CD14-positive monocyte (primary cell): ENCODE data around the gene SRPK2. TPM values are rescaled to one million over a fixed set of nuclear protein-coding genes. Genes with fewer than 3 reads are reported as not detected.

Source experiments
- DNase-seq, 3 donors: peaks; one replicate each; pipeline ENCODE4 v3.0.0-alpha.2; 2011 to 2022
- H2AFZ ChIP-seq: 2 replicates; pipeline ENCODE4 v1.6.0; 2012; ENCODE audit warnings: mild to moderate bottlenecking, low read depth, low read length, inconsistent platforms; ENCODE audit not compliant: insufficient read depth, poor library complexity, severe bottlenecking
- H3K27ac ChIP-seq, 2 donors: 1 replicate in 1 of 2; 2 replicates in 1 of 2; pipeline ENCODE4 v1.5.1; 2012 to 2013; ENCODE audit warnings: low read length in 2 of 2, control low read depth in 1 of 2, inconsistent platforms in 1 of 2, low read depth in 1 of 2, mild to moderate bottlenecking in 1 of 2
- H3K27me3 ChIP-seq, 2 donors: one replicate each; pipeline versions ENCODE4 v1.6.0 to v1.6.1; 2011 to 2013; ENCODE audit warnings: low read length in 2 of 2; ENCODE audit not compliant: control insufficient read depth in 2 of 2, insufficient read depth in 2 of 2
- H3K36me3 ChIP-seq, 2 donors: replicated peaks in 1 of 2; 1 replicate in 1 of 2; 2 replicates in 1 of 2; pipeline versions ENCODE4 v1.5.1 to v1.6.1; 2012 to 2013; ENCODE audit warnings: low read length in 2 of 2, control low read depth in 1 of 2, inconsistent platforms in 1 of 2, mild to moderate bottlenecking in 1 of 2; ENCODE audit not compliant: insufficient read depth in 2 of 2, control insufficient read depth in 1 of 2
- H3K4me1 ChIP-seq, 2 donors: 1 replicate in 1 of 2; 2 replicates in 1 of 2; pipeline versions ENCODE4 v1.5.1 to v1.6.1; 2012 to 2013; ENCODE audit warnings: low read length in 2 of 2, control low read depth in 1 of 2, inconsistent platforms in 1 of 2, mild to moderate bottlenecking in 1 of 2, moderate library complexity in 1 of 2; ENCODE audit not compliant: insufficient read depth in 2 of 2, control insufficient read depth in 1 of 2
- H3K4me2 ChIP-seq: replicated peaks from 2 replicates; pipeline ENCODE3; 2012; ENCODE audit warnings: low read length, moderate library complexity, mild to moderate bottlenecking; ENCODE audit not compliant: poor library complexity, severe bottlenecking; ENCODE audit errors: extremely low read depth
- H3K4me3 ChIP-seq, 3 experiments: fragments of 200-600 bp in 1 of 3; sonication (generic) in 1 of 3; replicated peaks in 1 of 3; 1 replicate in 2 of 3; 2 replicates in 1 of 3; pipeline ENCODE4 v1.5.1; 2011 to 2013; ENCODE audit warnings: low read length in 3 of 3, mild to moderate bottlenecking in 3 of 3, control low read depth in 2 of 3, low read depth in 2 of 3, inconsistent platforms in 1 of 3, moderate library complexity in 1 of 3
- H3K79me2 ChIP-seq: 2 replicates; pipeline ENCODE4 v1.6.0; 2012; ENCODE audit warnings: mild to moderate bottlenecking, control low read depth, inconsistent platforms, low read length, moderate library complexity; ENCODE audit not compliant: insufficient read depth
- H3K9ac ChIP-seq: 2 replicates; pipeline ENCODE4 v1.6.0; 2017; ENCODE audit warnings: low read length, mild to moderate bottlenecking; ENCODE audit not compliant: insufficient read depth, poor library complexity, severe bottlenecking
- H3K9me3 ChIP-seq, 2 donors: replicated peaks in 1 of 2; 1 replicate in 1 of 2; 2 replicates in 1 of 2; pipeline versions ENCODE4 v1.5.1 to v1.6.1; 2012 to 2013; ENCODE audit warnings: low read length in 2 of 2, control low read depth in 1 of 2; ENCODE audit not compliant: control insufficient read depth in 1 of 2, insufficient read depth in 1 of 2
- H4K20me1 ChIP-seq: 2 replicates; pipeline ENCODE4 v1.6.0; 2012; ENCODE audit warnings: mild to moderate bottlenecking, low read length, control low read depth, moderate library complexity; ENCODE audit not compliant: insufficient read depth
- H3K27ac Mint-ChIP-seq, 7 donors: one replicate each; pipeline ENCODE4 v1.8.0; 2020; ENCODE audit warnings: mild to moderate bottlenecking in 7 of 7, mixed read lengths in 7 of 7, moderate library complexity in 6 of 7, inconsistent platforms in 2 of 7
- H3K27me3 Mint-ChIP-seq, 3 donors: one replicate each; pipeline ENCODE4 v1.8.0; 2021 to 2022; ENCODE audit warnings: low read depth in 3 of 3, mild to moderate bottlenecking in 3 of 3, mixed read lengths in 3 of 3, moderate library complexity in 3 of 3, inconsistent platforms in 1 of 3
- H3K36me3 Mint-ChIP-seq, 2 donors: one replicate each; pipeline ENCODE4 v1.8.0; 2020; ENCODE audit warnings: mixed read lengths in 2 of 2, inconsistent platforms in 1 of 2, mild to moderate bottlenecking in 1 of 2
- H3K4me1 Mint-ChIP-seq: one replicate; pipeline ENCODE4 v1.8.0; 2020; ENCODE audit warnings: mild to moderate bottlenecking, mixed read lengths
- H3K4me3 Mint-ChIP-seq, 2 donors: one replicate each; pipeline ENCODE4 v1.8.0; 2020; ENCODE audit warnings: mild to moderate bottlenecking in 2 of 2, mixed read lengths in 2 of 2, moderate library complexity in 1 of 2
- H3K9me3 Mint-ChIP-seq, 7 donors: one replicate each; pipeline ENCODE4 v1.8.0; 2020 to 2022; ENCODE audit warnings: mixed read lengths in 7 of 7, mild to moderate bottlenecking in 6 of 7, moderate library complexity in 6 of 7, inconsistent platforms in 2 of 7
- CTCF ChIP-seq: fragments of 200-600 bp; IDR thresholded peaks from one replicate; pipeline ENCODE4 v1.8.0; 2022; ENCODE audit warnings: antibody characterized with exemption, mild to moderate bottlenecking
- WGBS: methylation state at CpG from one replicate; pipeline ENCODE4 v1.1.5; 2013; ENCODE audit warnings: missing lambda C conversion rate; ENCODE audit not compliant: insufficient coverage; 5-methylcytosine and 5-hydroxymethylcytosine counted together
- intact Hi-C, 2 donors: fragments of 100-400 bp; cut with micrococcal nuclease; formaldehyde crosslinking; loops; one replicate each; pipeline versions ENCODE4 v1.15.0 to v1.15.1; 2023
- polyA plus RNA-seq, 3 donors: library from polyadenylated mRNA; depleted of rRNA in 1 of 3; unstranded in 2 of 3; stranded (reverse) in 1 of 3; fragments of 300-500 nt in 2 of 3; fragments of >200 nt in 1 of 3; fragmentation: Illumina TruSeq in 2 of 3; gene quantifications; 1 replicate in 2 of 3; 2 replicates in 1 of 3; pipeline ENCODE4 v1.2.3, GENCODE V29; 2012 to 2021

Gene SRPK2
- polyA plus RNA-seq, 3 donors = 12.6 to 37.7 (median 30.0) TPM

GRCh38 chr7:105084581-105084980 lies 304.1 kb downstream of the SRPK2 start:
- intact Hi-C loops = no loop called here
- H3K27ac Mint-ChIP-seq = no peak overlapping the region
- H3K36me3 Mint-ChIP-seq = peaks cover 62 to 78% of the 10 kb centered on the region in 2 donors

GRCh38 chr7:105079348-105079747 lies 309.4 kb downstream of the SRPK2 start:
- Mint-ChIP-seq H3K36me3 (peaks cover 77 to 92% of the 10 kb centered on the region in 2 donors), H3K27ac (peak overlapping the region in 2 of 7 donors; percentile 32 to 55), H3K27me3 (no peaks in the 10 kb centered on the region), H3K9me3 (no peaks in the 10 kb centered on the region), H3K4me1 (peaks cover 2% of the 10 kb centered on the region), H3K4me3 (no peak overlapping the region)
- intact Hi-C loops = no loop called here
- Histone ChIP-seq H3K27ac (no peak overlapping the region), H3K27me3 (no peaks in the 10 kb centered on the region), H3K4me3 (no peak overlapping the region), H3K4me1 (no peaks in the 10 kb centered on the region), H3K4me2 (no peak overlapping the region), H3K36me3 (peaks cover 96 to 98% of the 10 kb centered on the region in 2 donors), H2AFZ (no peak overlapping the region), H3K79me2 (peaks cover 26% of the 10 kb centered on the region), H3K9ac (no peak overlapping the region), H4K20me1 (peaks cover 99% of the 10 kb centered on the region), H3K9me3 (no peaks in the 10 kb centered on the region)
- DNase-seq = peak in 2 of 3 donors; percentile 3 to 7
- WGBS = 88% methylated on average over 1 of the region's 6 CpGs
- no peak for TF ChIP-seq CTCF

More at GRCh38 chr7:105084581-105084980, 304.1 kb downstream of the SRPK2 start:
- Mint-ChIP-seq H3K9me3 (no peaks in the 10 kb centered on the region), H3K4me1 (no peaks in the 10 kb centered on the region), H3K4me3 (no peak overlapping the region), H3K27me3 (no peaks in the 10 kb centered on the region)
- no peak overlapping the region for H2AFZ ChIP-seq
- H3K4me1 ChIP-seq = no peaks in the 10 kb centered on the region
- no CpG with 5 or more reads among the region's 1 CpG for WGBS
- H4K20me1 ChIP-seq = peaks cover 92% of the 10 kb centered on the region
- H3K27me3 ChIP-seq = no peaks in the 10 kb centered on the region
- no peak overlapping the region for H3K4me2 ChIP-seq
- no peak overlapping the region for H3K9ac ChIP-seq
- TF ChIP-seq CTCF = no peak
- H3K27ac ChIP-seq = no peak overlapping the region
- H3K9me3 ChIP-seq = no peaks in the 10 kb centered on the region
- H3K79me2 ChIP-seq = peaks cover 29% of the 10 kb centered on the region
- no peak for DNase-seq
- no peak overlapping the region for H3K4me3 ChIP-seq
- peaks cover 70 to 91% of the 10 kb centered on the region in 2 donors for H3K36me3 ChIP-seq
